ENCODE results near the gene RPL10L. TPM values are rescaled to one million over a fixed set of nuclear protein-coding genes. Genes with fewer than 3 reads are reported as not detected.

RPL10L gene
- total RNA-seq (2022; extraction: Qiagen RNA extraction): not detected in 5 replicates

GRCh38 chr14:46651526-46652144 lies at the start of gene RPL10L:
RPL10L (minus strand) TSS chr14:46651781; CDS start chr14:46651736, 45 bp downstream.

Data from A549 treated with dexamethasone at 1 μM for 4 hours (cell line).